Parathyroid adenoma (tissue), 2 donors: ENCODE measurements around the gene AHSG.

Experiments used
- H2AFZ ChIP-seq: fragments of 300-600 bp; sonication (generic); one replicate; pipeline ENCODE4 v1.7.0; 2017; ENCODE audit warnings: antibody characterized with exemption, mild to moderate bottlenecking
- H3K27ac ChIP-seq: fragments of 300-600 bp; sonication (generic); one replicate; pipeline ENCODE4 v1.7.0; 2017
- H3K27me3 ChIP-seq: fragments of 300-600 bp; sonication (generic); one replicate; pipeline ENCODE4 v1.7.0; 2017; ENCODE audit warnings: low read length; ENCODE audit not compliant: control insufficient read depth, insufficient read depth
- H3K36me3 ChIP-seq: fragments of 300-600 bp; sonication (generic); one replicate; pipeline ENCODE4 v1.7.0; 2017; ENCODE audit warnings: low read length; ENCODE audit not compliant: control insufficient read depth, insufficient read depth
- H3K4me1 ChIP-seq: fragments of 300-600 bp; sonication (generic); one replicate; pipeline ENCODE4 v1.7.0; 2017; ENCODE audit warnings: control low read depth
- H3K4me2 ChIP-seq: fragments of 300-600 bp; sonication (generic); one replicate; pipeline ENCODE4 v1.7.0; 2017; ENCODE audit warnings: low read length
- H3K4me3 ChIP-seq: fragments of 300-600 bp; sonication (generic); one replicate; pipeline ENCODE4 v1.7.0; 2017; ENCODE audit warnings: low read depth, low read length
- H3K79me2 ChIP-seq: fragments of 300-600 bp; sonication (generic); one replicate; pipeline ENCODE4 v1.7.0; 2017; ENCODE audit warnings: control low read depth
- H3K9ac ChIP-seq: fragments of 300-600 bp; sonication (generic); one replicate; pipeline ENCODE4 v1.7.0; 2017; ENCODE audit warnings: mild to moderate bottlenecking
- H3K9me3 ChIP-seq: fragments of 300-600 bp; sonication (generic); one replicate; pipeline ENCODE4 v1.7.0; 2017; ENCODE audit warnings: low read length; ENCODE audit not compliant: control insufficient read depth
- CTCF ChIP-seq: fragments of 300-600 bp; sonication (generic); IDR thresholded peaks from one replicate; pipeline ENCODE4 v1.7.0; 2017; ENCODE audit warnings: antibody characterized with exemption, mild to moderate bottlenecking
- donor health status: primary hyperparathyroidism.

Gene AHSG

GRCh38 chr3:186670155-186670554, 57.3 kb downstream of the AHSG start:
- Histone ChIP-seq H3K4me2 (no peak overlapping the region), H3K27me3 (no peaks in the 10 kb centered on the region), H2AFZ (no peak overlapping the region), H3K9ac (no peak overlapping the region), H3K36me3 (no peaks in the 10 kb centered on the region), H3K79me2 (no peaks in the 10 kb centered on the region), H3K9me3 (no peaks in the 10 kb centered on the region), H3K27ac (no peak overlapping the region), H3K4me3 (no peak overlapping the region), H3K4me1 (no peaks in the 10 kb centered on the region)
- no peak for TF ChIP-seq CTCF
